B cell (primary cell): ENCODE measurements around the gene TSTD2. TPM values are rescaled to one million over a fixed set of nuclear protein-coding genes. Genes with fewer than 3 reads are reported as not detected.

Experiments
- ATAC-seq: fragments of 200-7000 bp; cut with Tn5 transposase; one replicate; pipeline ENCODE4 v1.10.0; 2021; ENCODE audit warnings: low read depth, mild to moderate bottlenecking, moderate number of reproducible peaks, moderate library complexity
- CTCF ChIA-PET: fragments of 350-600 bp; sonication (Branson Sonifier 250); formaldehyde crosslinking; loops from one replicate; lab custom pipeline; 2021; ENCODE audit warnings: antibody characterized with exemption, inconsistent platforms; lab: Charles Lee
- POLR2A ChIA-PET: fragments of 350-600 bp; sonication (Branson Sonifier 250); formaldehyde crosslinking; loops from one replicate; lab custom pipeline; 2021; ENCODE audit warnings: antibody characterized with exemption; lab: Charles Lee
- DNase-seq: peaks from one replicate; pipeline ENCODE4 v3.0.0; 2013
- H2AFZ ChIP-seq: 2 replicates; pipeline ENCODE4 v1.6.1; 2012; ENCODE audit warnings: mild to moderate bottlenecking, low read depth, low read length; ENCODE audit not compliant: insufficient read depth, poor library complexity, severe bottlenecking
- H3K27ac ChIP-seq, 2 donors: 1 replicate in 1 of 2; 2 replicates in 1 of 2; pipeline ENCODE4 v1.5.1; 2012 to 2013; ENCODE audit warnings: low read length in 2 of 2, mild to moderate bottlenecking in 2 of 2, moderate library complexity in 1 of 2
- H3K27me3 ChIP-seq, 4 experiments: fragments of 200-600 bp in 1 of 4; sonication (generic) in 1 of 4; replicated peaks in 1 of 4; 1 replicate in 2 of 4; 2 replicates in 2 of 4; pipeline versions ENCODE4 v1.6.1 to v1.7.0; 2013 to 2016; ENCODE audit warnings: low read length in 3 of 4, mild to moderate bottlenecking in 2 of 4, mixed read lengths in 1 of 4, moderate library complexity in 1 of 4; ENCODE audit not compliant: insufficient read depth in 4 of 4, control insufficient read depth in 3 of 4; ENCODE audit errors: control extremely low read depth in 1 of 4
- H3K36me3 ChIP-seq, 2 experiments: replicated peaks in 1 of 2; 1 replicate in 1 of 2; 2 replicates in 1 of 2; pipeline versions ENCODE4 v1.6.1 to v1.7.1; 2013; ENCODE audit warnings: low read length in 1 of 2; ENCODE audit not compliant: insufficient read depth in 2 of 2, control insufficient read depth in 1 of 2; ENCODE audit errors: control extremely low read depth in 1 of 2, extremely low read depth in 1 of 2
- H3K4me1 ChIP-seq, 2 donors: fragments of 200-600 bp in 1 of 2; sonication (generic) in 1 of 2; 1 replicate in 1 of 2; 2 replicates in 1 of 2; pipeline versions ENCODE4 v1.5.1 to v1.6.1; 2013 to 2017; ENCODE audit warnings: low read length in 2 of 2; ENCODE audit not compliant: control insufficient read depth in 2 of 2, insufficient read depth in 2 of 2
- H3K4me2 ChIP-seq: replicated peaks from 2 replicates; pipeline ENCODE3; 2012; ENCODE audit warnings: mild to moderate bottlenecking, low read depth, low read length; ENCODE audit not compliant: poor library complexity, severe bottlenecking
- H3K4me3 ChIP-seq, 5 experiments: fragments of 200-600 bp in 1 of 5; sonication (generic) in 1 of 5; 1 replicate in 3 of 5; 2 replicates in 2 of 5; pipeline versions ENCODE4 v1.5.1 to v1.7.0; 2011 to 2016; ENCODE audit warnings: low read length in 4 of 5, mild to moderate bottlenecking in 4 of 5, low read depth in 2 of 5, control low read depth in 1 of 5, moderate library complexity in 1 of 5; ENCODE audit not compliant: insufficient read depth in 1 of 5; ENCODE audit errors: control extremely low read depth in 1 of 5, extremely low read depth in 1 of 5
- H3K79me2 ChIP-seq: fragments of 200-600 bp; sonication (generic); one replicate; pipeline ENCODE4 v1.6.0; 2016; ENCODE audit warnings: low read length; ENCODE audit not compliant: control insufficient read depth, insufficient read depth
- H3K9ac ChIP-seq: fragments of 200-600 bp; sonication (generic); 2 replicates; pipeline ENCODE4 v1.6.1; 2017; ENCODE audit warnings: mild to moderate bottlenecking, low read length, moderate library complexity
- H3K9me3 ChIP-seq, 3 donors: one replicate each; pipeline versions ENCODE4 v1.6.1 to v1.7.1; 2013; ENCODE audit warnings: low read length in 2 of 3; ENCODE audit not compliant: control insufficient read depth in 2 of 3, insufficient read depth in 1 of 3; ENCODE audit errors: control extremely low read depth in 1 of 3
- H4K20me1 ChIP-seq: 2 replicates; pipeline ENCODE4 v1.6.0; 2012; ENCODE audit warnings: mild to moderate bottlenecking, low read length; ENCODE audit not compliant: insufficient read depth, control insufficient read depth, poor library complexity, severe bottlenecking
- H3K27ac Mint-ChIP-seq: one replicate; pipeline ENCODE4 v1.8.0; 2021; ENCODE audit warnings: mixed read lengths
- H3K27me3 Mint-ChIP-seq: one replicate; pipeline ENCODE4 v1.8.0; 2021; ENCODE audit warnings: mixed read lengths
- H3K4me1 Mint-ChIP-seq: one replicate; pipeline ENCODE4 v1.8.0; 2021; ENCODE audit warnings: mixed read lengths
- H3K4me3 Mint-ChIP-seq: one replicate; pipeline ENCODE4 v1.8.0; 2021; ENCODE audit warnings: mixed read lengths
- H3K9me3 Mint-ChIP-seq: one replicate; pipeline ENCODE4 v1.8.0; 2022; ENCODE audit warnings: mixed read lengths; ENCODE audit not compliant: insufficient read depth
- EZH2 ChIP-seq: IDR thresholded peaks from 2 replicates; pipeline ENCODE4 v1.6.1; 2012; ENCODE audit warnings: borderline replicate concordance, low read depth, mild to moderate bottlenecking, moderate library complexity, low read length; ENCODE audit not compliant: insufficient read depth, poor library complexity, severe bottlenecking
- WGBS: methylation state at CpG from one replicate; pipeline ENCODE4 v1.1.5; 2013; ENCODE audit warnings: missing lambda C conversion rate; ENCODE audit not compliant: insufficient coverage; 5-methylcytosine and 5-hydroxymethylcytosine counted together
- intact Hi-C: fragments of 100-400 bp; cut with micrococcal nuclease; formaldehyde crosslinking; loops from one replicate; pipeline ENCODE4 v1.10.0; 2022
- polyA plus RNA-seq: library from polyadenylated mRNA; depleted of rRNA; stranded (reverse); fragments of >200 nt; gene quantifications from 2 replicates; pipeline ENCODE4 v1.2.3, GENCODE V29; 2012
- total RNA-seq, 2 donors: library from RNA; stranded (reverse); fragments of 120-200 nt in 1 of 2; gene quantifications; 1 replicate in 1 of 2; 2 replicates in 1 of 2; pipeline versions ENCODE4 v1.2.3 to v1.2.4, GENCODE V29; 2013 to 2022
- TF ChIP-seq, protein P1 (sequence below): fragments of 200-600 bp; IDR thresholded peaks from one replicate; pipeline ENCODE4 v1.8.0; 2022; ENCODE audit warnings: antibody characterized with exemption, mild to moderate bottlenecking

TSTD2 gene
- total and polyA plus RNA-seq, 2 donors (not counting 1 experiment from before 2014, with no cell fraction given), result 12.7 to 29.2 TPM

DNA sequence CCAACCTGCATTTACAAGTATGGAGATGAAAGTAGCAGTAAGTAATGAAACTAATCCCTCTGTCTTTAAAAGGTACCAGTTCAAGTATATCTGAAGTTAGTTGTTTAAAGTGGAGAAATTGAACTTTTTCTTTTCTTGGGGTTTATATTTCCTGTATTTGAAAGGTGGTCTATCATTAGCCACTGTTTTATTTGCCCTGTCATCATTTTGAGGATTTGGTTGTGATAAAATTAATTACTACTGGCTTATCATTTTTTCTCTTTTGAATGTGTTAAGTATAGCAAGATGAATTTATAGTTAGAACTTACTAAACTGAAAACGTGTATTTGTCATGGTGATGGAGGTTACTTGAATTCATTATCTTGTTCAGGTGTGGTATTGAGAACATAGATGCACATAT, 25.5 kb upstream of the TSTD2 start:
- no peak for DNase-seq
- no peaks in the 10 kb centered on the region for H3K9me3 Mint-ChIP-seq

DNA sequence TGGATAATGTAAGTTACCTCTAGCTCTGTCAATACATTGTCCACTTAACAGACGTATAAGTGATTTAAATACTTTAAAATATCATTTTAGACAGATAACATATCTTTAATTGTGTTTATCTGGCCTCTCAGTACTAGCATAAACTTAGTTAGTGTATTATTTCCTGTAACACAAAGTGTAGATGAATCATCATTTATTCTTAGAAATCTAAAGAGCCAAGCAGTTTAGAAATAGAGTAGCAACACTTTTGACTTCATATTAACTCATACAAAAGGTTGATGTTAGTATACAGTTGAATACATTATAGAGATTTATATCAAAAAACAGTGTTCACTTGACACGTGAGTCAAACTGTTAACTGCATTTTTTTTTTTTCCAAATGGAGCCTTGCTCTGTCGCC, 18.5 kb upstream of the TSTD2 start:
- Mint-ChIP-seq H3K27ac (no peak overlapping the region), H3K4me1 (no peaks in the 10 kb centered on the region), H3K9me3 (no peaks in the 10 kb centered on the region), H3K4me3 (no peak overlapping the region), H3K27me3 (no peaks in the 10 kb centered on the region)
- Histone ChIP-seq H3K4me2 (no peak overlapping the region), H3K79me2 (no peaks in the 10 kb centered on the region), H4K20me1 (no peaks in the 10 kb centered on the region), H3K4me1 (no peaks in the 10 kb centered on the region), H3K27ac (no peak overlapping the region), H2AFZ (no peak overlapping the region), H3K36me3 (peaks cover 6 to 61% of the 10 kb centered on the region in 2 experiments), H3K4me3 (no peak overlapping the region), H3K27me3 (no peaks in the 10 kb centered on the region), H3K9ac (no peak overlapping the region), H3K9me3 (no peaks in the 10 kb centered on the region)
- no peak for TF ChIP-seq EZH2
- TF ChIP-seq, protein P1, sequence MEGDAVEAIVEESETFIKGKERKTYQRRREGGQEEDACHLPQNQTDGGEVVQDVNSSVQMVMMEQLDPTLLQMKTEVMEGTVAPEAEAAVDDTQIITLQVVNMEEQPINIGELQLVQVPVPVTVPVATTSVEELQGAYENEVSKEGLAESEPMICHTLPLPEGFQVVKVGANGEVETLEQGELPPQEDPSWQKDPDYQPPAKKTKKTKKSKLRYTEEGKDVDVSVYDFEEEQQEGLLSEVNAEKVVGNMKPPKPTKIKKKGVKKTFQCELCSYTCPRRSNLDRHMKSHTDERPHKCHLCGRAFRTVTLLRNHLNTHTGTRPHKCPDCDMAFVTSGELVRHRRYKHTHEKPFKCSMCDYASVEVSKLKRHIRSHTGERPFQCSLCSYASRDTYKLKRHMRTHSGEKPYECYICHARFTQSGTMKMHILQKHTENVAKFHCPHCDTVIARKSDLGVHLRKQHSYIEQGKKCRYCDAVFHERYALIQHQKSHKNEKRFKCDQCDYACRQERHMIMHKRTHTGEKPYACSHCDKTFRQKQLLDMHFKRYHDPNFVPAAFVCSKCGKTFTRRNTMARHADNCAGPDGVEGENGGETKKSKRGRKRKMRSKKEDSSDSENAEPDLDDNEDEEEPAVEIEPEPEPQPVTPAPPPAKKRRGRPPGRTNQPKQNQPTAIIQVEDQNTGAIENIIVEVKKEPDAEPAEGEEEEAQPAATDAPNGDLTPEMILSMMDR, result no peak
- intact Hi-C loops, result no loop called here
- WGBS, result 92% methylated on average over 2 of the region's 3 CpGs
- ATAC-seq, result no peak
- ChIA-PET CTCF (no interaction called here), POLR2A (no interaction called here)
- no peak for DNase-seq

More for the DNA sequence above, 25.5 kb upstream of the TSTD2 start:
- intact Hi-C loops, result no loop called here
- no peak for ATAC-seq
- Mint-ChIP-seq H3K27me3 (no peaks in the 10 kb centered on the region), H3K4me3 (no peak overlapping the region), H3K4me1 (peaks cover 11% of the 10 kb centered on the region), H3K27ac (no peak overlapping the region)
- no peaks in the 10 kb centered on the region for H3K9me3 ChIP-seq
- TF ChIP-seq, protein P1, result no peak
- no peak for TF ChIP-seq EZH2
- no peak overlapping the region for H3K4me2 ChIP-seq
- H3K27ac ChIP-seq, result no peak overlapping the region
- no peak overlapping the region for H3K4me3 ChIP-seq
- no peak overlapping the region for H2AFZ ChIP-seq
- WGBS, result no CpG with 5 or more reads among the region's 1 CpG
- no peaks in the 10 kb centered on the region for H4K20me1 ChIP-seq
- no peaks in the 10 kb centered on the region for H3K4me1 ChIP-seq
- POLR2A ChIA-PET, result no interaction called here
- H3K27me3 ChIP-seq, result no peaks in the 10 kb centered on the region
- CTCF ChIA-PET, result interaction anchor here (0.6 kb wide), 1 partner anchor 25 kb away, joined by 3 read pairs; no protein-coding TSS in a partner anchor
- no peaks in the 10 kb centered on the region for H3K79me2 ChIP-seq
- no peak overlapping the region for H3K9ac ChIP-seq
- H3K36me3 ChIP-seq, result peaks cover 4 to 81% of the 10 kb centered on the region in 2 experiments
